Right cardiac atrium (tissue), 5 donors: Measurements from ENCODE around the gene COL23A1. TPM values are rescaled to one million over a fixed set of nuclear protein-coding genes. Genes with fewer than 3 reads are reported as not detected.

Experiments used
- ATAC-seq, 2 donors: fragments of 200-7000 bp; cut with Tn5 transposase; one replicate each; pipeline versions ENCODE4 v1.8.0 to v1.9.1; 2020; ENCODE audit warnings: moderate library complexity in 2 of 2, mild to moderate bottlenecking in 1 of 2
- DNase-seq, 3 donors: peaks; one replicate each; pipeline ENCODE4 v3.0.0-alpha.2; 2020
- H3K27ac ChIP-seq: one replicate; pipeline ENCODE4 v1.5.1; 2013; ENCODE audit warnings: mild to moderate bottlenecking, low read length, control low read depth, moderate library complexity
- H3K27me3 ChIP-seq: one replicate; pipeline ENCODE4 v1.6.1; 2013; ENCODE audit not compliant: control insufficient read depth, insufficient read depth
- H3K4me1 ChIP-seq: one replicate; pipeline ENCODE4 v1.6.1; 2013; ENCODE audit warnings: low read length; ENCODE audit not compliant: control insufficient read depth, insufficient read depth
- H3K4me3 ChIP-seq: one replicate; pipeline ENCODE4 v1.5.1; 2013; ENCODE audit warnings: low read length, control low read depth
- H3K9me3 ChIP-seq: one replicate; pipeline ENCODE4 v1.6.1; 2013; ENCODE audit warnings: low read length; ENCODE audit not compliant: control insufficient read depth
- WGBS: extraction: QIAGEN DNeasy Blood & Tissue Kit; methylation state at CpG from one replicate; pipeline ENCODE4 v1.1.7; 2013; 5-methylcytosine and 5-hydroxymethylcytosine counted together
- intact Hi-C, 4 donors: fragments of 100-400 bp; cut with DNase I; formaldehyde crosslinking; loops; one replicate each; pipeline versions ENCODE4 v1.11.0 to v1.14.0; 2022 to 2023
- polyA plus RNA-seq: library from polyadenylated mRNA; stranded (reverse); fragments of 200-250 nt; gene quantifications from one replicate; pipeline ENCODE4 v1.2.3, GENCODE V29; 2013
- total RNA-seq, 4 donors: library from RNA; stranded (reverse); fragmentation: NEBNext Ultra II Directional; extraction: Animal tissue kit (Norgen Biotek cat#: 25700); gene quantifications; one replicate each; pipeline ENCODE4 v1.2.1, GENCODE V29; 2021
- donor health status: healthy with polysubstance abuse.
- donor health status: DM: no; HTN: yes; CAD: no.
- donor health status: DM: no; HTN: no; CAD: no.
- donor health status: DM: no; HTN: yes; CAD: no; lungs with severe emphysema.
- donor health status: DM: yes; HTN: yes; CAD: no.

Gene COL23A1
- total and polyA plus RNA-seq, 5 donors: 2.5 to 13.6 (median 6.3) TPM

GRCh38 chr5:178218237-178218776 is 371.9 kb downstream of the COL23A1 start:
- whole genome bisulfite sequencing: 74% methylated on average over 5 of the region's 5 CpGs
- ATAC-seq (no peak), DNase-seq (no peak)
- no peaks in the 10 kb centered on the region for H3K9me3 ChIP-seq
- no peaks in the 10 kb centered on the region for H3K27me3 ChIP-seq
- H3K4me1 ChIP-seq: no peaks in the 10 kb centered on the region
- H3K4me3 ChIP-seq: no peak overlapping the region
- intact Hi-C loops: no loop called here
- no peak overlapping the region for H3K27ac ChIP-seq

- Histone ChIP-seq H3K27me3 (no peaks in the 10 kb centered on the region), H3K27ac (no peak overlapping the region), H3K9me3 (no peaks in the 10 kb centered on the region), H3K4me1 (no peaks in the 10 kb centered on the region), H3K4me3 (no peak overlapping the region)
- 93% methylated on average over 3 of the region's 3 CpGs for WGBS
- no peak for ATAC-seq
- intact Hi-C loops: no loop called here
- DNase-seq: no peak
These were observed 373.4 kb downstream of the COL23A1 start for GRCh38 chr5:178216779-178217178.

- DNase-seq: no peak
- 88% methylated on average over 5 of the region's 5 CpGs for WGBS
- intact Hi-C loops: no loop called here
- Histone ChIP-seq H3K27me3 (no peaks in the 10 kb centered on the region), H3K9me3 (no peaks in the 10 kb centered on the region), H3K4me1 (no peaks in the 10 kb centered on the region), H3K4me3 (no peak overlapping the region), H3K27ac (no peak overlapping the region)
- no peak for ATAC-seq
These were observed 374.1 kb downstream of the COL23A1 start for GRCh38 chr5:178216088-178216534.

GRCh38 chr5:178215280-178216002 is 374.8 kb downstream of the COL23A1 start:
- no peak for DNase-seq
- H3K27me3 ChIP-seq: no peaks in the 10 kb centered on the region
- H3K27ac ChIP-seq: no peak overlapping the region
- intact Hi-C loops: no loop called here
- no peak overlapping the region for H3K4me3 ChIP-seq
- no peaks in the 10 kb centered on the region for H3K4me1 ChIP-seq
- WGBS: 73% methylated on average over 13 of the region's 13 CpGs
- no peaks in the 10 kb centered on the region for H3K9me3 ChIP-seq
- peak; percentile 13 to 21 for ATAC-seq

- no peak for DNase-seq
- Histone ChIP-seq H3K27me3 (no peaks in the 10 kb centered on the region), H3K4me1 (no peaks in the 10 kb centered on the region), H3K4me3 (no peak overlapping the region), H3K27ac (no peak overlapping the region), H3K9me3 (no peaks in the 10 kb centered on the region)
- 91% methylated on average over 6 of the region's 6 CpGs for WGBS
- intact Hi-C loops: no loop called here
- no peak for ATAC-seq
These were observed 375.9 kb downstream of the COL23A1 start for GRCh38 chr5:178214160-178214803.

- ATAC-seq: no peak
- Histone ChIP-seq H3K4me1 (no peaks in the 10 kb centered on the region), H3K9me3 (no peaks in the 10 kb centered on the region), H3K4me3 (no peak overlapping the region), H3K27ac (no peak overlapping the region), H3K27me3 (no peaks in the 10 kb centered on the region)
- 73% methylated on average over 8 of the region's 8 CpGs for WGBS
- intact Hi-C loops: no loop called here
- DNase-seq: no peak
These were observed 376.4 kb downstream of the COL23A1 start for GRCh38 chr5:178213748-178214151.

- Histone ChIP-seq H3K27me3 (no peaks in the 10 kb centered on the region), H3K4me3 (no peak overlapping the region), H3K9me3 (no peaks in the 10 kb centered on the region), H3K4me1 (no peaks in the 10 kb centered on the region), H3K27ac (no peak overlapping the region)
- no peak for ATAC-seq
- intact Hi-C loops: no loop called here
- DNase-seq: no peak
- 67% methylated on average over 4 of the region's 4 CpGs for WGBS
These were observed 377.2 kb downstream of the COL23A1 start for GRCh38 chr5:178213003-178213461.

- no peaks in the 10 kb centered on the region for H3K27me3 ChIP-seq
- no peak overlapping the region for H3K27ac ChIP-seq
- H3K4me1 ChIP-seq: no peaks in the 10 kb centered on the region
- intact Hi-C loops: no loop called here
- DNase-seq (no peak), ATAC-seq (no peak)
- no peak overlapping the region for H3K4me3 ChIP-seq
- 89% methylated on average over 3 of the region's 3 CpGs for WGBS
- no peaks in the 10 kb centered on the region for H3K9me3 ChIP-seq
These were observed 377.8 kb downstream of the COL23A1 start for GRCh38 chr5:178212241-178213002.

- no peak overlapping the region for H3K4me3 ChIP-seq
- WGBS: 65% methylated on average over 8 of the region's 8 CpGs
- ATAC-seq (no peak), DNase-seq (no peak)
- H3K27ac ChIP-seq: no peak overlapping the region
- H3K9me3 ChIP-seq: no peaks in the 10 kb centered on the region
- H3K4me1 ChIP-seq: peaks cover 3% of the 10 kb centered on the region
- intact Hi-C loops: no loop called here
- no peaks in the 10 kb centered on the region for H3K27me3 ChIP-seq
These were observed 378.8 kb downstream of the COL23A1 start for GRCh38 chr5:178211095-178212048.

- Histone ChIP-seq H3K4me3 (no peak overlapping the region), H3K4me1 (peaks cover 9% of the 10 kb centered on the region), H3K27me3 (no peaks in the 10 kb centered on the region), H3K27ac (no peak overlapping the region), H3K9me3 (no peaks in the 10 kb centered on the region)
- ATAC-seq: no peak
- no peak for DNase-seq
- intact Hi-C loops: no loop called here
- WGBS: 90% methylated on average over 5 of the region's 5 CpGs
These were observed 379.5 kb downstream of the COL23A1 start for GRCh38 chr5:178210686-178211085.
